ENCODE data around the gene CCDC91.
"Not testable (repeated sequence)": the region's sequence is repeated elsewhere in the genome, so short reads cannot be mapped to it uniquely, and the experiment has no call there.

CCDC91 gene

DNA sequence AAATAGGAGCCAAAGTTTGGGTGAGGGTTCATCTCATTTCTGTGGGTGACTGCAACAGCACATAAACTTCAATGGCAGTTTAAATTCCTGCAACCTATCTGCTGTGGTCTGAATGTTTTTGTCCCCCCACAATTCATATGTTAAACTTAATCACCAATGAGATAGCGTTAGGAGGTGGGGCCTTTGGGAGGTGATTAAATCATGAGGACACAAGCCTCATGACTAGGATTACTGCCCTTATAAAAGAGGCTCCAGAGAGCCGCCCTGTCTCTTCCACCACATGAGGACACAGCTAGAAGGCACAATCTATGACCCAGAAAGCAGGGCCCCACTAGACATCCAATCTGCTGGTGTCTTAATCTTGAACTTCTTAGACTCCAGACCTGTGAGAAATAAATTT, 3.8 kb upstream of the CCDC91 start:
- DNase-seq, result no peak

DNA sequence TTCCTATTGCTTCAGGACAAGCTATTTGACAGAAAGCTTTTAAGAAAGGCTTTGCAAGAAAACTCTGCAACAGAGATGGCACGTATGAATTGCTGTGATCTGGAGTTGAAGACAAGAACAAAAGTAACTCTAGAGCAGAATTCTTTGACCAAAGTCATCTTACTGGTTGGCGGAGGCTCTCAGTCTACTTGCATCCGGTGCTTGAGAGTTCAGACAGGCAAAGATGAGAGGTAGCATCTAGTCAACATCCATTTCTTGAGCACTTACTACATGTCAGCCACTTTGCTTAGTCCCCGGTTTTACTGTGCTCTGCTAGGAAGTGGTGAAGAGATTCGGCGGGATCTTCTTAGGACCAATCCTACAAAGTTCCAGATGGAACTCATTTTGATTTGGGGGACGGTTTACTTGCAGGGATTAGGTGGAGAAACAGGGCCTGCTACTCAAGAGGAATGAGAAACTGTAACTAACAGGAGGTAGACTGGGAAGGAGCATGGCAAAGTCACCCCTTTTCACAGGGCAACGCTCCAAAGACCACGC, 404 bp upstream of the CCDC91 start:
- no peak for DNase-seq

- peak; percentile 28 for DNase-seq
Measured at GRCh38 chr12:28191051-28192048, 1.1 kb downstream of the CCDC91 start.

DNA sequence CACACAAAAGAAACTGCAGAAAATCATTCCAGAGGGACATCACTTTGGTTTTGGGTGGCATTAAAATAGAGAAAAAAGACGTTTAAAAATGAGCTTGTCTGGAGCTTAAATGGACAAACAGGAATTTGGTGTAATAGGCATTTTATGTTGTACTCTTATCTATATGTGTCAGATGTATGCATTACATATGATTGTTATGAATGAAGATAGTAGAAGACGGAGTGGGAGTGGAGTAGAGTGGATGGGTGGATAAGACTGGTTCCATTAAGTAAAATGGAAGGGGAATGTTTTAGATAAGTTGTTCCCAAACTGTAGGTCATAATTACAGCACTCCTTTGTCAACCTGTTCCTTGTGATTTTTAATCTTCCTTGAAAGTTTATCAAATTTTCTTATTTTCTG, 1.9 kb downstream of the CCDC91 start:
- DNase-seq, result no peak

- not testable (repeated sequence) for DNase-seq
Measured at GRCh38 chr12:28194621-28195020, 4.4 kb downstream of the CCDC91 start.

DNA sequence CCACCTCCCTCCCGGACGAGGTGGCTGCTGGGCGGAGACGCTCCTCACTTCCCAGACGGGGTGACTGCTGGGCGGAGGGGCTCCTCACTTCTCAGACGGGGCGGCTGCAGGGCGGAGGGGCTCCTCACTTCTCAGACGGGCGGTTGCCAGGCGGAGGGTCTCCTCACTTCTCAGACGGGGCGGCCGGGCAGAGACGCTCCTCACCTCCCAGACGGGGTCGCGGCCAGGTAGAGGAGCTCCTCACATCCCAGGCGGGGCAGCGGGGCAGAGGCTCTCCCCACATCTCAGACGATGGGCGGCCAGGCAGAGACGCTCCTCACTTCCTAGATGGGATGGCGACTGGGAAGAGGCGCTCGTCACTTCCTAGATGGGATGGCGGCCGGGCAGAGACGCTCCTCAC, 10.9 kb downstream of the CCDC91 start:
- DNase-seq, result not testable (repeated sequence)

DNA sequence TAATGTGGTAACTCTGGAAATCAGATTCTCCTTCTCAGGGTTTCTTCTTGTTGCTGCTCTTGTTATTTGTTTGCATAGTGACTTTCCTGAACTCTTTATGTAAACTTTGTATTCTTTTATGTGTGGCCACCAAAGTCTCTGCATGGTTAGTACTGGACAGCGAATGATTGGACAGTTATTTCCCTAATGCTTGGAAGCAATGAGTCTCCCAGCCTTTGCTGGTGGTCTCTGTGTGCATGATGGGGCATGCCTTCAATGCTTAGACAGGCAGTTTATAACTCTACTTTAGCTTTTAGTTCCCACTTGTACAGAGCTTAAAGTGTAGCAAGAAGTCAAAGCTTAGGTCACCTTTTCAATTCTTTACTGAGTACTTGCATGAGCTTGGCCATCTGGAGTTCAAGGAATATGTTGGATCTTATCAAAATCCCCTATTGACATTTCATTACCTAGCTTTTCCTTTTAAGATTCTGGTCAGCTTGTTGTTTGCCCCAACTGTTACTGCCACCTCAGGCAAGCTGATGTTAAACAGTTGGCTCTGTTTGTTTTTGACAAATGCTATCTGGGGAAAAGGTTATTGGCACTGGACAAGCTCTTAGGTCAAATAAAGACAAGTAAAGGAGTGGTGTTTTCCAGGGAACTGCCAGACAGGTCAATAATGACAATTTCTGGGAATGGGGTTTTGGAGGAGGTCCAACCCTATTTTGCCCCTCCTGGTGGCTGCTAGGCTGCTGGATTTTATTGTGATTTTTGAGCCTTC, 12.3 kb downstream of the CCDC91 start:
- no peak for DNase-seq

- DNase-seq, result peak; percentile 14
Measured at GRCh38 chr12:28209782-28210181, 19.5 kb downstream of the CCDC91 start.

DNA sequence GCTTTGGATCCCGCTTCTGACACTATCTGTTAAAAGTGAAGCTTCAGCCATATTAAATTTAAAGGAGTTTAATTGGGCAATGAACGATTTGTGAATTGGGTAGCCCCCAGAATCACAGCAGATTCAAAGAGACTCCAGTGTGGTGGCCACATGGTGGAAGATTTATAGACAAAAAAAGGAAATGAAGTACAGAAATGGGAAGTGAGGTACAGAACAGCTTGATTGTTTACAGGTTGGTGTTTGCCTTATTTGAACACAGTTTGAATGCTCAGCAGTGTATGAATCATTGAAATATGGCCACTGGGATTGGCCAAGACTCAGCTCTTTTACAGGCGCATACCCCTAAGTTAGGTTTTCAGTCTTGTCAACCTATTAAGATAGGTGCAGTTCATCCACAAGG, 21.9 kb downstream of the CCDC91 start:
- peak; percentile 66 for DNase-seq

DNA sequence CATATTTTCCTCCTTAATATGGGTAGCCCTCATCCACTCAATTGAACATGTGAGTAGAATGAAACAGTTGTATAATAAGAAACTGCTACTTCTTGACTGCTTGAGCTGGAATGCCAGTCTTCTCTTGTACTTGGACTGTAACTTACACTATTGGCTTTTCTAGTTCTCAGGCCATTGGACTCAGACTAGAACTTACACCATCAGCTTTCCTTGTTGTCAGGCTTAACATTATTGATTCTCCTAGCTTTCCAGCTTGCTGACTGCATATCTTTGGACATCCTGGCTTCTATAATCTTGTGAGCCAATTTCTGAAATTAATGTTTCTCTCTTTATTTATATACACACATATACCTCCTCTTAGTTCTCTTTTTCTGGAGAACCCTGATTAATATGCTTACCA, 24.8 kb downstream of the CCDC91 start:
- no peak for DNase-seq

DNA sequence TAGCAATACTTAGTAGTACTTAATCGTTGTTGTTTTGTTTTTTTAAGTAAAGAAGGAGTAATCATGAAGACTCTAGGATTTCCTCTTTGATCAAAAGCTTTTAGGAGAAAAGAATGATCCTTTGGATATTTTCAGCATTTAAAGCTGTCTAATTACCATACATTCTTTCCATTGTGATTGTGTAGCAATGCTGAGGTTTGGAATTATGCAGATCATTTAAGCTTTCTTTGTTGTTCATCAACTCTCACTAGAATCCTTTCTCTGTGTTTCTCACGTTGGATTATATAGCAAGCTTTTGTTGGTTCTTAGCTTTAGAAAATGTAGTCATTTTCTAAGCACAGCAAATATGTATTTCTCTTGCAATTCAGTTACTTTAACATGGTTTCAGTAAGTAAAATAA, 25.8 kb downstream of the CCDC91 start:
- no peak for DNase-seq

DNA sequence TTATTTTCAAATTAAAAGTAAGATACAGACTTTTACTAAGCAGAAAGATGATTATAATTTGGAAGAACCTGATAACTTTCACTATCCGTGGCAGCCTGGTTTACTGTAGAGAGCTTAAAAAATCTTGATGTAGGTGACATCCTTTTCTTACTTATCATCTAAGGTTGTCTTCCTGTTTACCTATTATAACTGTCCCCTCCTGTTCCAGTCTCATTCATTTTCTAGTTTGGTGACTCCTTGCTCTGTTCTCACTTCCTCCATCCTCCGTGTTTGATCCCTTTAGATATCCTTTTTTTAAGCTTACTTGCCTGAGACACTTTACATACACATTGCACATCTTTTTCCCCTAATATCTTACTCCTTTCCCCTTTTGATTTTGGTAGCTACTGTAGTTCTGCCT, 27.5 kb downstream of the CCDC91 start:
- DNase-seq, result peak; percentile 28

DNA sequence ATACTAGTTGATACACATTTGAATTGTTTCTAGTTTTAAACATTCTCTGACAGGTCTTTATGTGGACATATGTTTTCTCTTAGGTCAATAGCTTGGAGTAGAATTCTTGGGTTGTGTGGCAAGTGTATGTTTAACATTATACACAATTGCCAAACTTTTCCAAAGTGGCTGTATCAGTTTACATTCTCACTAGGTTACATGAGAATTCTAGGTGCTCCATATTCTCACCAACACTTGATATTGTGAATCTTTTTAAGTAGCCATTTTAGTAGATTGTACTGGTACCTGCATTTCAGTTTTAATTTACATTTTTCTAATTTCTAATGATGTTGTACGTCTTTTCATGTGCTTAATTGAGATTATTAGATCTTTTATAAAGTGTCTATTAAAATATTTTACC, 28.6 kb downstream of the CCDC91 start:
- DNase-seq, result no peak

- DNase-seq, result no peak
Measured at GRCh38 chr12:28219827-28220226, 29.6 kb downstream of the CCDC91 start.

DNA sequence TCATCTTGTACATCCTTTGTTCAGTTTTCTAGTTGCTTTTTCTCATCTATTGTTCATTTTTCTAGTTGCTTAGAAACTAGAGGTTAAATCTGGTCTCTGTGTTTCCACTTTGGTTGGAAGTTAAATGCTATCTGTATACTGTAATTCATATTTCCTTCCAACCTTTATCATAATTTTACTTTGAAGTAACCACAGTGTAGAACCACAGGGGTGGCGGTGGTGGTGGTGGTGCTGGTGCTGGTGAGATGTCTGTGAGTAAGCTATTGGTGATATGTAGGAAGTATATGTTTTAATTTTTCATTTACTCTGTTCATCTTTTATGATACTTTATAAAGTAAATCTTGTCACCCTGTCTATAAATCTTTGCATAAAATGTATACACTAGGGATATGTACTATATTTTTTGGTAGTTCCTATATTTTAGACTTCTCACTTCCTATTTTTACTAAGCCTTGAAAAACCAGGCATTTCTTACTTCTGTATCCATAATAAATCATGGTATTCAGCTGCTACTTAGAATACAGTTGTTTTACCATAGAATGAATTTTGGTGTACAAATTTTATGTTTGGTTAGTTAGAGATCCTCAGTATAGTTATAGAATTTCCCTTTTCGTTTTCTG, 31.9 kb downstream of the CCDC91 start:
- DNase-seq, result peak; percentile 81

DNA sequence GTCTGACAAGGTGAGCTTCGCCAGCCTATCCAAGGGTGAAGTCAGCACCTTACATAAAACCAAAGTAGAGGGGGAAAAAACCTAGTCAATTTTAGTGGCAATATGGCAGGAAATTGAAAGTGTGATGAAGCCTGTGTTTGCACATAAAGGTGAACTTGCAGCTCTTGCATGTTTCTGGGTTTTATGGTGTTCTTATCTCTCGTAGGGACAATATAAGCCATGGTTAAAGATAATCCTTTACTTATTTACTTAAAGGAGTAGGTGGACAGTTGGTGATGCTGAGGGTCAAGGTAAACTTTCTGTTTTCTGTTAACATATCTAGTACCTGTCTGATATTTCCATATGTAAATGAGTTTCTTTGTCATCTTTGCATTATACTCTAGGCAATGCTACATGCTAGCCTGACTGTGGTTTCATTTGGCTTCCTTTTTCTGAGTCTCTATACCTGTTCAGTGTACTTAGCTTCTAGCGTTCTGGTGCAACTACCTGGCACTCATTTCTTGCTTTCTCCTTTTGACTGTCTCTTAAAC, 32.8 kb downstream of the CCDC91 start:
- no peak for DNase-seq

DNA sequence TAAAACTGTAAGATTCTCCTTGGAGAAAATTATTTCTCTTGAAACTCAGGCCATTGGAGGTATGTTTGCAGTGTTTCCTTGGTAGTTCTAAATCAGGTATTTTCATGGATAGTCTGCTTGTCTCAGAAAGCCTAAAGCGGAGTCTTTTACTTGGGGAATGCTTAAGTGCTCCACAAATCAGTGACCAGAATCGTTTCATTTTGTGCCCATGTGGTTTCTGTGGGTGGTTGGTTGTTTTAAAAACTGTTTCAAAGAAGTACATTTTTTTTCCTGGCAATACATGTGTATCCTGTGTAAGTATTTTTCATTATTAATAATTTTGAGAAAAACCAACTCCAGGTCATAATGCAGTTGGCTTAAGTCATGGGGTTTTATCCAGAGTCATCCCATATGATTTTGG, 33.6 kb downstream of the CCDC91 start:
- DNase-seq, result no peak

DNA sequence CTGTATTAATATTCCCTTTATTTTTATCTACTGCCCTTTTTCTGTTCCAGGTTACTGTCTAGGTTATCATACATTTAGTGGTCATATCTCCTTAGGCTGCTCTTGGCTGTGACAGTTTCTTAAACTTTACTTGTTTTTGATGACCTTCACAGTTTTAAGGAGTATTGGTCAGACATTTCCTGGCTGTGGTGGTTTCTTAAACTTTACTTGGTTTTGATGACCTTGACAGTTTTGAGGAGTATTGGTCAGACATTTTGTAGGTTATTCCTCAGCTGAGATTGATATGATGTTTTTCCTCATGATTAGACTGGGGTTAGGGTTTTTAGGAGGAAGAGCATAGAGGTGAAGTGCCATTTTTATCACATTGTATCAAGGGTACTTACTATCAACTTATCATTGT, 36.4 kb downstream of the CCDC91 start:
- DNase-seq, result no peak

DNA sequence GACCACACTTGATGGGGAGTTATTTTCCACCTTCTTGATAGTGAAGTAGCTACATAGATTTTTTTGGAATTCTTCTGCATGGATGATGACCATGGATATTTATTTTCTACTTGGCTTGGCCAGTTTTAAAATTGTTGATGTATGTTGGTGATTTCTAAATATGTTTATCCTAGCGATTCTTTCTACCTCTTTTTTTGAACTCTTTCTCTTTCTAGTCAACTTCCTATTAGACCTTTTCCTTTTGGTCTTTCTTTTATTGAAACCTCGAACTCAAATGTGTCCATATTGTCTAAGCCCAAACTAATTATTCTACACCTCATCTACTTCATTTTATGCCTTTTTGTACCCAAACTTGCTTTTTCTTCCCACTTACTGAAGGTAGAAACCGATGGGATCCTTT, 37.0 kb downstream of the CCDC91 start:
- DNase-seq, result peak; percentile 29

DNA sequence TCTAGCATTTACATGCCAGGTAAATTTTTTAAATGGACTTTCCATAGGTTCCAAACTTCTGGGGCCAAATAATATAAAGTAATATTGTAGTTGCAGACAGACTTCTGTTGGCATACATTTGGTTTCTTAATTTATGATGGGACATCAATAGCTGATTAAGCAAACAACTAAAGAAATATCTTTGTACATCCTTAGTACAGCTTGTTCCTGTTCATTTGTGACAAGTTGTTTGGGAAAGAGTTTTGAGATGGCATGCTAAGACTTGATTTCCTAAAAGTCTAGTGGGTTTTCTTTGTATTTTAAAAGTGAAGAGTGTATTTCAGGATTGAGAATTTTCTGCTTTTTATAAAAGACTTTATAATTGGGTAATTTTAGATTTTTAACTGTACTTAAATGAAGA, 41.0 kb downstream of the CCDC91 start:
- DNase-seq, result no peak

- DNase-seq, result no peak
Measured at GRCh38 chr12:28232211-28232928, 42.1 kb downstream of the CCDC91 start.

DNA sequence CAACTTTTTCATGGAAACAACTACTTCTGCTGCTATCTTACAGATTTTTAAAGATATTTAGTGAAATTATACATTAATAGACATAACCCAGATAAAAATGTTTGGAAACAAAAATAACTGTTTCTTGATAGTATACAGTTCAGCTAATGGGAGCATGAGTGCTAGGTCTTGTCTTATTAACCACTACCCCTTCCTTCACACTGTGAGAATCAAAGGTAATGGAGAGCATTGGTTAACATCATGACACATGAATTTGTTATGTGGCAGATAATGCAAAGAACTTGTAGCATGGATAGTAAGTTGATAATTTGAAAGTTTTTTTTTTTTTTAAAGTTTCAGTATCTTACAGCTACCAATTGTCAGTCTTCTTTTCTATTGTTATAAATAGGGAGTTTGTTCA, 44.2 kb downstream of the CCDC91 start:
- DNase-seq, result no peak
